GM11168 (cell line): ENCODE data around the gene SVIL.
"Not testable (repeated sequence)": the region's sequence is repeated elsewhere in the genome, so short reads cannot be mapped to it uniquely, and the experiment has no call there.

ENCODE experiments used
- in situ Hi-C: fragments of 300-500 bp; cut with MboI; formaldehyde crosslinking; loops from one replicate; pipeline ENCODE4 v1.12.0; 2022; ENCODE audit warnings: low sequenced_read_pairs; ENCODE audit not compliant: unreplicated experiment

The SVIL gene

GRCh38 chr10:29530112-29530976, 104.4 kb downstream of the SVIL start:
- in situ Hi-C loops = no loop called here

GRCh38 chr10:29529146-29529545, 105.6 kb downstream of the SVIL start:
- in situ Hi-C loops = no loop called here

GRCh38 chr10:29525762-29526161, 109.0 kb downstream of the SVIL start:
- in situ Hi-C loops = no loop called here

- in situ Hi-C loops = no loop called here
Observed at GRCh38 chr10:29524720-29525119, 110.1 kb downstream of the SVIL start.

- in situ Hi-C loops = no loop called here
Observed at GRCh38 chr10:29524294-29524693, 110.5 kb downstream of the SVIL start.

- in situ Hi-C loops = no loop called here
Observed at GRCh38 chr10:29522918-29523317, 111.9 kb downstream of the SVIL start.

GRCh38 chr10:29522061-29522855, 112.5 kb downstream of the SVIL start:
- in situ Hi-C loops = no loop called here

- in situ Hi-C loops = no loop called here
Observed at GRCh38 chr10:29519659-29520058, 115.1 kb downstream of the SVIL start.

- in situ Hi-C loops = no loop called here
Observed at GRCh38 chr10:29517352-29517923, 117.3 kb downstream of the SVIL start.

- in situ Hi-C loops = not testable (repeated sequence)
Observed at GRCh38 chr10:29516309-29516932, 118.3 kb downstream of the SVIL start.

GRCh38 chr10:29515879-29516278, 118.9 kb downstream of the SVIL start:
- in situ Hi-C loops = not testable (repeated sequence)

GRCh38 chr10:29515104-29515503, 119.7 kb downstream of the SVIL start:
- in situ Hi-C loops = not testable (repeated sequence)

GRCh38 chr10:29514306-29514705, 120.5 kb downstream of the SVIL start:
- in situ Hi-C loops = loop anchor here (5.0 kb wide), 1 partner anchor 1158 kb away; no protein-coding TSS in a partner anchor

GRCh38 chr10:29512425-29512974, 122.3 kb downstream of the SVIL start:
- in situ Hi-C loops = loop anchor here (5.0 kb wide), 1 partner anchor 1160 kb away; no protein-coding TSS in a partner anchor

GRCh38 chr10:29511806-29512205, 123.0 kb downstream of the SVIL start:
- in situ Hi-C loops = loop anchor here (5.0 kb wide), 1 partner anchor 1160 kb away; no protein-coding TSS in a partner anchor

GRCh38 chr10:29510483-29511157, 124.2 kb downstream of the SVIL start:
- in situ Hi-C loops = loop anchor here (5.0 kb wide), 1 partner anchor 1162 kb away; no protein-coding TSS in a partner anchor

- in situ Hi-C loops = no loop called here
Observed at GRCh38 chr10:29508554-29509244, 126.1 kb downstream of the SVIL start.

GRCh38 chr10:29507750-29508149, 127.0 kb downstream of the SVIL start:
- in situ Hi-C loops = not testable (repeated sequence)
